ENCODE measurements around the gene KLHL34.

DNA sequence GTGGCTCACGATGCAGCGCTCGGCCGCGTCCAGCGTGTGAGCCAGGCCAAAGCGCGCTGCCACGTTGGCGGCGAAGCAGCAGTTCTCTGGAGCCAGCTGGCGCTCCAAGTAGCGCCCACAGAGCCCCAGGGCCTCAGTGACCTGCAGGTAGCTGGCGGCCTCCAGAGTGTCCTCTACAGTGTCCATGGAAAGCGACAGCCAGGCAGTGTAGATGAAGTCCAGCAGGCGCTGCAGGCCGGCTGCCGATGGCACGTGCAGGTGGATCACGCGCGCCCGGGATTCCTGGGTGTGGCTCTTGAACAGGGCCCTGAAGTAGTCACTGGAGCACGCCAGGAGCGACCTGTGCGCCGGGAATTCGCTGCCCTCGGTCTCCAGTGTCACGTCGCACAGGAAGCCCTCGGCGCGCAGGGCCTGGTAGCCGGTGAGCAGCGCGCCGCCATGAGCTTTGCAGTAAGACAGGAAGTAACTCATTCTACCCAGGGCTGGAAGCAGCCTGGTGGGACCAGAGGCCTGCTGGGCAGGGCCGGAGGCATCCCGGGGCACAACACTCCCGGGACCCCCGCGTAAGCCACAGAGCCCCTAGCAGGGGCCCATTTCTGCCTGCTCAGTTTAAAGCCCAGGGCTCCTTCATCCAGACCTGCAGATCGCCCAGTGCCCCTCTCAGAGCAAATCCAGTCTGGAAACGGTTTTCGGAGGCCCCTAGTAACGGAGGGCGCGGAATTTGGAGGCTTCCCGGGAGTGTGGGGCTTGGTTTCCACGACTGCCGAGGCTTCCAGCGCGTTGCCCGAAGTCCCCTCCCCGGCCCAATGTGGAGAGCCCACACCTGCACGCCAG is 595 bp downstream of the KLHL34 start:
- TF ChIP-seq RFX5 (IDR thresholded peaks at IDR 0.05; ENCODE audit: low read length), result no peak
- TF ChIP-seq, protein P1, sequence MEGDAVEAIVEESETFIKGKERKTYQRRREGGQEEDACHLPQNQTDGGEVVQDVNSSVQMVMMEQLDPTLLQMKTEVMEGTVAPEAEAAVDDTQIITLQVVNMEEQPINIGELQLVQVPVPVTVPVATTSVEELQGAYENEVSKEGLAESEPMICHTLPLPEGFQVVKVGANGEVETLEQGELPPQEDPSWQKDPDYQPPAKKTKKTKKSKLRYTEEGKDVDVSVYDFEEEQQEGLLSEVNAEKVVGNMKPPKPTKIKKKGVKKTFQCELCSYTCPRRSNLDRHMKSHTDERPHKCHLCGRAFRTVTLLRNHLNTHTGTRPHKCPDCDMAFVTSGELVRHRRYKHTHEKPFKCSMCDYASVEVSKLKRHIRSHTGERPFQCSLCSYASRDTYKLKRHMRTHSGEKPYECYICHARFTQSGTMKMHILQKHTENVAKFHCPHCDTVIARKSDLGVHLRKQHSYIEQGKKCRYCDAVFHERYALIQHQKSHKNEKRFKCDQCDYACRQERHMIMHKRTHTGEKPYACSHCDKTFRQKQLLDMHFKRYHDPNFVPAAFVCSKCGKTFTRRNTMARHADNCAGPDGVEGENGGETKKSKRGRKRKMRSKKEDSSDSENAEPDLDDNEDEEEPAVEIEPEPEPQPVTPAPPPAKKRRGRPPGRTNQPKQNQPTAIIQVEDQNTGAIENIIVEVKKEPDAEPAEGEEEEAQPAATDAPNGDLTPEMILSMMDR (IDR thresholded peaks at IDR 0.05), result no peak
- no peak for TF ChIP-seq FOXM1 (IDR thresholded peaks at IDR 0.05; ENCODE audit: low read depth)
- no peak for TF ChIP-seq EP300 (IDR thresholded peaks at IDR 0.05; ENCODE audit: borderline replicate concordance in 1 of 2, low read depth in 1 of 2, low read length in 1 of 2)
- no peak for TF ChIP-seq RAD21 (IDR thresholded peaks at IDR 0.05; ENCODE audit: low read length)
- no peak for TF ChIP-seq TEAD4 (IDR thresholded peaks at IDR 0.05; ENCODE audit: borderline replicate concordance, insufficient read depth)
- TF ChIP-seq YY1 (IDR thresholded peaks at IDR 0.05; ENCODE audit: low read depth), result no peak
- no peak for TF ChIP-seq TCF12 (IDR thresholded peaks at IDR 0.05)
- no peak for TF ChIP-seq POLR2AphosphoS5 (IDR thresholded peaks at IDR 0.05; ENCODE audit: low read depth, low read length)
- TF ChIP-seq JUND (IDR thresholded peaks at IDR 0.05), result no peak
- TF ChIP-seq, protein P2, sequence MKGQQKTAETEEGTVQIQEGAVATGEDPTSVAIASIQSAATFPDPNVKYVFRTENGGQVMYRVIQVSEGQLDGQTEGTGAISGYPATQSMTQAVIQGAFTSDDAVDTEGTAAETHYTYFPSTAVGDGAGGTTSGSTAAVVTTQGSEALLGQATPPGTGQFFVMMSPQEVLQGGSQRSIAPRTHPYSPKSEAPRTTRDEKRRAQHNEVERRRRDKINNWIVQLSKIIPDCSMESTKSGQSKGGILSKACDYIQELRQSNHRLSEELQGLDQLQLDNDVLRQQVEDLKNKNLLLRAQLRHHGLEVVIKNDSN (IDR thresholded peaks at IDR 0.05; ENCODE audit: borderline replicate concordance, low read depth), result no peak
- TF ChIP-seq GABPA (IDR thresholded peaks at IDR 0.05; ENCODE audit: low read depth), result no peak
- TF ChIP-seq FOXJ3 (CRISPR knock-in tag; IDR thresholded peaks at IDR 0.05), result no peak
- TF ChIP-seq, protein P3, sequence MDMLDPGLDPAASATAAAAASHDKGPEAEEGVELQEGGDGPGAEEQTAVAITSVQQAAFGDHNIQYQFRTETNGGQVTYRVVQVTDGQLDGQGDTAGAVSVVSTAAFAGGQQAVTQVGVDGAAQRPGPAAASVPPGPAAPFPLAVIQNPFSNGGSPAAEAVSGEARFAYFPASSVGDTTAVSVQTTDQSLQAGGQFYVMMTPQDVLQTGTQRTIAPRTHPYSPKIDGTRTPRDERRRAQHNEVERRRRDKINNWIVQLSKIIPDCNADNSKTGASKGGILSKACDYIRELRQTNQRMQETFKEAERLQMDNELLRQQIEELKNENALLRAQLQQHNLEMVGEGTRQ (IDR thresholded peaks at IDR 0.05; ENCODE audit: borderline replicate concordance, low read depth, low read length), result no peak

All from SK-N-SH (cell line).